Ovary (tissue), 3 donors: Measurements from ENCODE around the gene MRM3.
"Not testable (repeated sequence)": the region's sequence is repeated elsewhere in the genome, so short reads cannot be mapped to it uniquely, and the experiment has no call there.

ENCODE experiments used
- CTCF ChIP-seq, 3 donors: fragments of 450-650 bp in 2 of 3; fragments of 200-600 bp in 1 of 3; IDR thresholded peaks; one replicate each; pipeline versions ENCODE4 v1.5.1 to v1.8.0; 2016 to 2022; ENCODE audit warnings: antibody characterized with exemption in 3 of 3, mild to moderate bottlenecking in 1 of 3
- EP300 ChIP-seq: sonication (generic); formaldehyde crosslinking; IDR thresholded peaks from one replicate; pipeline ENCODE4 v1.6.1; 2017; ENCODE audit warnings: antibody characterized with exemption
- donor health status: DM: no; HTN: no; CAD: no.

GRCh38 chr17:829614-830013 lies 47.5 kb downstream of the MRM3 start:
- TF ChIP-seq EP300; CTCF (IDR thresholded peaks at IDR 0.05): not testable (repeated sequence)
